K562 (cell line): ENCODE results near the gene GJC2. TPM values are rescaled to one million over a fixed set of nuclear protein-coding genes. Genes with fewer than 3 reads are reported as not detected.

Experiments used
- CBFA2T3 ChIP-seq: fragments of 450-650 bp; IDR thresholded peaks from 2 replicates; pipeline ENCODE4 v1.6.1; 2017
- CTBP1 ChIP-seq: fragments of 450-650 bp; IDR thresholded peaks from 2 replicates; pipeline ENCODE4 v1.6.1; 2016; ENCODE audit warnings: borderline replicate concordance
- ELK1 ChIP-seq: sonication (generic); formaldehyde crosslinking; IDR thresholded peaks from 2 replicates; pipeline ENCODE4 v1.8.1; 2022; ENCODE audit warnings: missing genetic modification reagents
- ETV6 ChIP-seq, 3 experiments: fragments of 150-350 bp in 1 of 3; sonication (generic) in 1 of 3; formaldehyde crosslinking in 1 of 3; IDR thresholded peaks; 2 replicates each; pipeline versions ENCODE4 v1.6.1 to v1.8.0; 2014 to 2022; ENCODE audit warnings: borderline replicate concordance in 2 of 3, low read depth in 2 of 3, antibody characterized with exemption in 1 of 3, low read length in 1 of 3, mild to moderate bottlenecking in 1 of 3, missing genetic modification reagents in 1 of 3
- KDM2B ChIP-seq: fragments of 250-450 bp; sonication (Bioruptor Pico); IDR thresholded peaks from 2 replicates; pipeline ENCODE4 v1.8.0; 2021; ENCODE audit warnings: mild to moderate bottlenecking, moderate library complexity
- KLF16 ChIP-seq: IDR thresholded peaks from 2 replicates; pipeline ENCODE4 v1.6.1; 2016; ENCODE audit warnings: antibody characterized with exemption
- LEF1 ChIP-seq: fragments of 450-650 bp; IDR thresholded peaks from 2 replicates; pipeline ENCODE4 v1.6.1; 2016; ENCODE audit warnings: mild to moderate bottlenecking
- MITF ChIP-seq: IDR thresholded peaks from 2 replicates; pipeline ENCODE4 v1.6.1; 2014; ENCODE audit warnings: antibody characterized with exemption
- MYNN ChIP-seq, 2 experiments: sonication (generic); formaldehyde crosslinking in 1 of 2; IDR thresholded peaks; 2 replicates each; pipeline versions ENCODE4 v1.5.0 to v1.6.1; 2016 to 2020; ENCODE audit warnings: antibody characterized with exemption in 1 of 2, missing genetic modification reagents in 1 of 2
- NEUROD1 ChIP-seq: fragments of 150-350 bp; IDR thresholded peaks from 2 replicates; pipeline ENCODE4 v1.6.1; 2014; ENCODE audit warnings: borderline replicate concordance, low read length, low read depth; ENCODE audit not compliant: partially characterized antibody
- NONO ChIP-seq, 2 experiments: fragments of 200-400 bp in 1 of 2; fragments of 450-650 bp in 1 of 2; formaldehyde crosslinking in 1 of 2; IDR thresholded peaks; 2 replicates each; pipeline ENCODE4 v1.6.1; 2017; ENCODE audit warnings: low read depth in 2 of 2, mild to moderate bottlenecking in 2 of 2, moderate library complexity in 2 of 2, low read length in 1 of 2
- NUFIP1 ChIP-seq: fragments of 450-650 bp; IDR thresholded peaks from 2 replicates; pipeline ENCODE4 v1.6.1; 2018; ENCODE audit not compliant: partially characterized antibody
- SMAD3 ChIP-seq: fragments of 450-650 bp; formaldehyde crosslinking; conservative IDR thresholded peaks from 2 replicates; pipeline ENCODE4 v1.4.0; 2020; ENCODE audit warnings: mild to moderate bottlenecking
- SRSF1 ChIP-seq: fragments of 200-400 bp; formaldehyde crosslinking; IDR thresholded peaks from 2 replicates; pipeline ENCODE4 v1.6.1; 2017; ENCODE audit warnings: mild to moderate bottlenecking, low read depth, low read length, moderate library complexity
- TAF1 ChIP-seq: IDR thresholded peaks from 2 replicates; pipeline ENCODE4 v1.6.1; 2011; ENCODE audit warnings: mild to moderate bottlenecking, low read length, moderate library complexity; ENCODE audit not compliant: insufficient read depth, control insufficient read depth, severe bottlenecking; ENCODE audit errors: extremely low read depth
- TARDBP ChIP-seq: fragments of 450-650 bp; IDR thresholded peaks from 2 replicates; pipeline ENCODE4 v1.6.1; 2016
- TFAP4 ChIP-seq: sonication (generic); formaldehyde crosslinking; IDR thresholded peaks from 2 replicates; pipeline ENCODE4 v1.8.0; 2022; ENCODE audit warnings: missing genetic modification reagents, mild to moderate bottlenecking, moderate library complexity, borderline replicate concordance
- USF1 ChIP-seq: sonication (generic); formaldehyde crosslinking; IDR thresholded peaks from 2 replicates; pipeline ENCODE4 v1.9.0; 2022; ENCODE audit warnings: mild to moderate bottlenecking, missing genetic modification reagents
- ZBED1 ChIP-seq: IDR thresholded peaks from 2 replicates; pipeline ENCODE4 v1.6.1; 2014
- ZNF124 ChIP-seq: sonication (generic); formaldehyde crosslinking; IDR thresholded peaks from 2 replicates; pipeline ENCODE4 v1.8.1; 2022; ENCODE audit warnings: missing genetic modification reagents
- ZNF165 ChIP-seq: fragments of 250-450 bp; sonication (Bioruptor Pico); IDR thresholded peaks from 2 replicates; pipeline ENCODE4 v1.4.0; 2020; ENCODE audit warnings: borderline replicate concordance
- ZNF280B ChIP-seq: fragments of 250-450 bp; sonication (Bioruptor Pico); IDR thresholded peaks from 2 replicates; pipeline ENCODE4 v1.5.1; 2021; ENCODE audit warnings: mild to moderate bottlenecking
- polyA plus RNA-seq, 8 experiments: library from polyadenylated mRNA; depleted of rRNA in 4 of 8; stranded (reverse) in 5 of 8; unstranded in 3 of 8; fragments of >200 nt; fragmentation: Nextera tagmentation in 2 of 8; fragmentation: Illumina TruSeq in 1 of 8; extraction: Ambion mirVana in 2 of 8; extraction: Trizol in 1 of 8; gene quantifications; 2 replicates each; pipeline versions ENCODE4 v1.2.1 to v1.2.3, GENCODE V29; 2011 to 2014; ENCODE audit warnings: inconsistent platforms in 1 of 8, missing spikeins in 1 of 8
- total RNA-seq, 7 experiments: library from RNA; depleted of rRNA in 6 of 7; stranded (reverse); fragments of >200 nt in 6 of 7; fragmentation: Illumina TruSeq in 2 of 7; extraction: Trizol in 2 of 7; gene quantifications; 2 replicates each; pipeline versions ENCODE4 v1.2.1 to v1.2.3, GENCODE V29; 2011 to 2021; ENCODE audit warnings: low replicate concordance in 1 of 7

GJC2 gene
- total and polyA plus RNA-seq, 9 of the 15 experiments (the other 6 are each of a cell fraction or from before 2014, with no cell fraction given), result 0.03 to 0.62 (median 0.11) TPM; not detected in 2

GRCh38 chr1:228139931-228140723 lies 9.6 kb upstream of the GJC2 start, which contains the start of gene GUK1 (continued):
- TF ChIP-seq ELK1 (CRISPR knock-in tag) (no peak), ZNF280B (CRISPR knock-in tag) (no peak), ZBED1 (peak; percentile 99), MITF (peak; percentile 49; the same call in 1 of the 2 replicates), NONO (IDR thresholded peaks at IDR 0.05; ENCODE audit: low read depth in 2 of 2, low read length in 1 of 2) (peak in 1 of 2 experiments; percentile 82; a peak in 2 of 4 replicates), ETV6 (IDR thresholded peaks at IDR 0.05; ENCODE audit: borderline replicate concordance in 1 of 2, low read depth in 2 of 2, low read length in 1 of 2) (no peak), ETV6 (CRISPR knock-in tag; IDR thresholded peaks at IDR 0.05; ENCODE audit: borderline replicate concordance) (peak; percentile 86), SRSF1 (0 out of 2 replicates have a peak, but pooled peaks have one; percentile 25), TARDBP (peak; percentile 96), ZNF165 (CRISPR knock-in tag) (no peak), TFAP4 (peak; percentile 91), NEUROD1 (peak; percentile 13), CTBP1 (peak; percentile 93), NUFIP1 (peak; percentile 77), TAF1 (peak; percentile 71), KDM2B (peak; percentile 85; the same call in 1 of the 2 replicates), SMAD3 (CRISPR knock-in tag) (no peak), MYNN (IDR thresholded peaks at IDR 0.05) (peak; percentile 64; the same call in 1 of the 2 replicates), MYNN (CRISPR knock-in tag; IDR thresholded peaks at IDR 0.05) (no peak), USF1 (peak; percentile 59), KLF16 (peak; percentile 96), ZNF124 (CRISPR knock-in tag) (no peak), LEF1 (no peak; the same call in 1 of the 2 replicates), CBFA2T3 (peak; percentile 31; the same call in 1 of the 2 replicates)
